HL-60 (cell line): Measurements from ENCODE around the gene CCDC51.

Experiments
- GABPA ChIP-seq: IDR thresholded peaks from 2 replicates; pipeline ENCODE4 v1.6.1; 2012; ENCODE audit warnings: low read depth
- POLR2AphosphoS5 ChIP-seq: IDR thresholded peaks from 2 replicates; pipeline ENCODE4 v1.6.1; 2012; ENCODE audit warnings: low read depth
- SPI1 ChIP-seq: IDR thresholded peaks from 2 replicates; pipeline ENCODE4 v1.6.1; 2012; ENCODE audit warnings: low read depth, mild to moderate bottlenecking, borderline replicate concordance
- TF ChIP-seq, protein P1 (sequence below): IDR thresholded peaks from one replicate; pipeline ENCODE4 v1.5.1; 2011; ENCODE audit warnings: low read length, control low read depth, inconsistent platforms; ENCODE audit not compliant: insufficient read depth
- TF ChIP-seq, protein P2 (sequence below): IDR thresholded peaks from 2 replicates; pipeline ENCODE4 v1.6.1; 2012; ENCODE audit warnings: low read depth; ENCODE audit not compliant: insufficient replicate concordance

DNA sequence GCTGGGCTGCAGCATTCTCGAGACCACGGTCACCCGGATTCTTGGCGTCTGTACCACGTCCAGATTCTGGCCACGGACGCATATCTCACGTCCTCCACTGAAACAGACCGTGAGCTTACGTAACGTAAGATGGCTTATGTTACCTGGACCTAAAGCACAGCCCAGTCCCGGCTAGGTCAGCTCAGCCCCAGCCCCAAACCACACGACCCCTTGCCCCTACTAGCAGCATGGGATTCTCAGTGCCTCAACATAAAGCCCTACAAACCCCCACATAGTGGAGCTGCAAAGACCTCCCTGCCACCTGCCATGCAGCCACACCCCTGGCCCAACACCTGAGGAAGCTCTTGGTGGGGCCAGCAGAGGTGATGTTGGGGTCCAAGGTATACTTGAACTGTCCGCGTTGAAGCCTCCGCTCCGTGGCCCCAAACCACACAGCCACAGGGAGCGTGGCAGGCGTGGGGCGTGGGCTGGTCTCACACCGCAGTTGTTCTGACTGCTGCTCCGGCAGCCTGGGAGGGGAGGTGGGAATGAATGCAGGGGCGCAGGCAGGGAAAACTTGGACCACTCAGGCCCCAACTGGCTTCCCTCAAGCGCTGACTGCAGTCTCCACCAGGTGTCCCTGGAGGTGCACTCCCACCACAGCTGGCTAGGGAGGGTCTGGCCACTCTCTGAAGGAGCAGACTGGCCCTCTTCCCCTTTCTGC is 24.5 kb downstream of the CCDC51 start:
- TF ChIP-seq POLR2AphosphoS5 (no peak), SPI1 (no peak), GABPA (no peak)
- TF ChIP-seq, protein P1, sequence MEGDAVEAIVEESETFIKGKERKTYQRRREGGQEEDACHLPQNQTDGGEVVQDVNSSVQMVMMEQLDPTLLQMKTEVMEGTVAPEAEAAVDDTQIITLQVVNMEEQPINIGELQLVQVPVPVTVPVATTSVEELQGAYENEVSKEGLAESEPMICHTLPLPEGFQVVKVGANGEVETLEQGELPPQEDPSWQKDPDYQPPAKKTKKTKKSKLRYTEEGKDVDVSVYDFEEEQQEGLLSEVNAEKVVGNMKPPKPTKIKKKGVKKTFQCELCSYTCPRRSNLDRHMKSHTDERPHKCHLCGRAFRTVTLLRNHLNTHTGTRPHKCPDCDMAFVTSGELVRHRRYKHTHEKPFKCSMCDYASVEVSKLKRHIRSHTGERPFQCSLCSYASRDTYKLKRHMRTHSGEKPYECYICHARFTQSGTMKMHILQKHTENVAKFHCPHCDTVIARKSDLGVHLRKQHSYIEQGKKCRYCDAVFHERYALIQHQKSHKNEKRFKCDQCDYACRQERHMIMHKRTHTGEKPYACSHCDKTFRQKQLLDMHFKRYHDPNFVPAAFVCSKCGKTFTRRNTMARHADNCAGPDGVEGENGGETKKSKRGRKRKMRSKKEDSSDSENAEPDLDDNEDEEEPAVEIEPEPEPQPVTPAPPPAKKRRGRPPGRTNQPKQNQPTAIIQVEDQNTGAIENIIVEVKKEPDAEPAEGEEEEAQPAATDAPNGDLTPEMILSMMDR = no peak
- TF ChIP-seq, protein P2, sequence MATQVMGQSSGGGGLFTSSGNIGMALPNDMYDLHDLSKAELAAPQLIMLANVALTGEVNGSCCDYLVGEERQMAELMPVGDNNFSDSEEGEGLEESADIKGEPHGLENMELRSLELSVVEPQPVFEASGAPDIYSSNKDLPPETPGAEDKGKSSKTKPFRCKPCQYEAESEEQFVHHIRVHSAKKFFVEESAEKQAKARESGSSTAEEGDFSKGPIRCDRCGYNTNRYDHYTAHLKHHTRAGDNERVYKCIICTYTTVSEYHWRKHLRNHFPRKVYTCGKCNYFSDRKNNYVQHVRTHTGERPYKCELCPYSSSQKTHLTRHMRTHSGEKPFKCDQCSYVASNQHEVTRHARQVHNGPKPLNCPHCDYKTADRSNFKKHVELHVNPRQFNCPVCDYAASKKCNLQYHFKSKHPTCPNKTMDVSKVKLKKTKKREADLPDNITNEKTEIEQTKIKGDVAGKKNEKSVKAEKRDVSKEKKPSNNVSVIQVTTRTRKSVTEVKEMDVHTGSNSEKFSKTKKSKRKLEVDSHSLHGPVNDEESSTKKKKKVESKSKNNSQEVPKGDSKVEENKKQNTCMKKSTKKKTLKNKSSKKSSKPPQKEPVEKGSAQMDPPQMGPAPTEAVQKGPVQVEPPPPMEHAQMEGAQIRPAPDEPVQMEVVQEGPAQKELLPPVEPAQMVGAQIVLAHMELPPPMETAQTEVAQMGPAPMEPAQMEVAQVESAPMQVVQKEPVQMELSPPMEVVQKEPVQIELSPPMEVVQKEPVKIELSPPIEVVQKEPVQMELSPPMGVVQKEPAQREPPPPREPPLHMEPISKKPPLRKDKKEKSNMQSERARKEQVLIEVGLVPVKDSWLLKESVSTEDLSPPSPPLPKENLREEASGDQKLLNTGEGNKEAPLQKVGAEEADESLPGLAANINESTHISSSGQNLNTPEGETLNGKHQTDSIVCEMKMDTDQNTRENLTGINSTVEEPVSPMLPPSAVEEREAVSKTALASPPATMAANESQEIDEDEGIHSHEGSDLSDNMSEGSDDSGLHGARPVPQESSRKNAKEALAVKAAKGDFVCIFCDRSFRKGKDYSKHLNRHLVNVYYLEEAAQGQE = no peak
